ENCODE measurements around the gene LIMS2. TPM values are rescaled to one million over a fixed set of nuclear protein-coding genes. Genes with fewer than 3 reads are reported as not detected.

The LIMS2 gene
- total RNA-seq, 2 experiments from 2014 or later: 6.1 to 7.0 TPM

- H3K4me3 ChIP-seq (ENCODE audit: low read length): no peak overlapping the region
- H3K4me3 Mint-ChIP-seq: no peak overlapping the region
- intact Hi-C loops (cut with DNase I, micrococcal nuclease): no loop called here
- peaks cover 21% of the 10 kb centered on the region for H3K4me1 Mint-ChIP-seq (ENCODE audit: low read depth)
- no peaks in the 10 kb centered on the region for H3K27me3 Mint-ChIP-seq
- POLR2A ChIA-PET: no interaction called here
- H3K27me3 ChIP-seq (ENCODE audit: control insufficient read depth in 1 of 2, insufficient read depth in 2 of 2, low read length in 2 of 2): no peaks in the 10 kb centered on the region
- no peak for ATAC-seq (ENCODE audit: poor library complexity)
- no peaks in the 10 kb centered on the region for H3K9me3 ChIP-seq (ENCODE audit: control insufficient read depth in 1 of 2, insufficient read depth in 1 of 2, low read length in 2 of 2)
- TF ChIP-seq CTCF (IDR thresholded peaks at IDR 0.05): no peak
- no peak overlapping the region for H3K27ac ChIP-seq (ENCODE audit: low read depth in 1 of 2, low read length in 2 of 2)
- no peak overlapping the region for H3K27ac Mint-ChIP-seq
- no peaks in the 10 kb centered on the region for H3K9me3 Mint-ChIP-seq
- peaks cover 11% of the 10 kb centered on the region for H3K4me1 ChIP-seq (ENCODE audit: insufficient read depth, low read length)
- CTCF ChIA-PET: interaction anchor here (2.4 kb wide), 1 partner anchor 61 kb away, joined by 9 read pairs; no protein-coding TSS in a partner anchor
- DNase-seq: no peak
- H3K36me3 Mint-ChIP-seq (ENCODE audit: low read depth): no peaks in the 10 kb centered on the region
- H3K36me3 ChIP-seq (ENCODE audit: insufficient read depth, low read length): no peaks in the 10 kb centered on the region
These were observed 22.5 kb downstream of the LIMS2 start for GRCh38 chr2:127652786-127653357.

DNA sequence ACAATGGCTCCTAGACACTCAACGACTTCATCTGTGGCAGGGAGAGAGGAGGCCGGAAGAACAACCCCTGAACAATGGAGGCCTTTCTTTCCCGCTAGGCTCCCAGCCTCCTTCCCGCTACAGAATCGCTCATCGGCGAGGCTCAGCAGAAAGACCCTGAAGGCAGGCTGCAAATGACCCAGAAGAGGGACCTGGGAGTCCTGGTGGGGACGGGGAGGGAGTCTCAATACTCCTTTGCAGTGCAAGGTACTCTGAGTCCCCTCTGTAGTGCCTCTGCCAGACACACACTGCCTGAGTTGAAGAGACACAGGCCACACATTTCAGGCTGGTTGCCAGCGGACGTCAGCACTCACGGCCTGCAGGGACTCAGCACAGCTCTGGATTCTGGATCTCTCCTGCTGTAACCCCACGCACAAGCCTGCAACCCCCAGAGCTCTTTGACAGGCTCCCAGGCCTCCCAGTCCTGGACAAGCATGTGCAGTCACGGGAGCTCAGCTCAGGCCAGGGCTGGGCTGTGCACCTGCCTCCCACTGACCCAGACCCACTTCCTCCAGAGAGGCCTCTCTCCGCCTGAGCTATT, 23.3 kb downstream of the LIMS2 start:
- Histone ChIP-seq H3K27me3 (ENCODE audit: control insufficient read depth in 1 of 2, insufficient read depth in 2 of 2, low read length in 2 of 2) (no peaks in the 10 kb centered on the region), H3K4me3 (ENCODE audit: low read length) (no peak overlapping the region), H3K27ac (ENCODE audit: low read depth in 1 of 2, low read length in 2 of 2) (no peak overlapping the region), H3K4me1 (ENCODE audit: insufficient read depth, low read length) (peaks cover 11% of the 10 kb centered on the region), H3K36me3 (ENCODE audit: insufficient read depth, low read length) (no peaks in the 10 kb centered on the region), H3K9me3 (ENCODE audit: control insufficient read depth in 1 of 2, insufficient read depth in 1 of 2, low read length in 2 of 2) (no peaks in the 10 kb centered on the region)
- POLR2A ChIA-PET: no interaction called here
- CTCF ChIA-PET: interaction anchor here (2.4 kb wide), 1 partner anchor 60 kb away, joined by 9 read pairs; no protein-coding TSS in a partner anchor
- H3K27ac Mint-ChIP-seq: no peak overlapping the region
- no peaks in the 10 kb centered on the region for H3K27me3 Mint-ChIP-seq
- no peak for TF ChIP-seq CTCF (IDR thresholded peaks at IDR 0.05)
- intact Hi-C loops (cut with DNase I, micrococcal nuclease): no loop called here
- DNase-seq (no peak), ATAC-seq (ENCODE audit: poor library complexity) (no peak)
- H3K4me3 Mint-ChIP-seq: no peak overlapping the region
- H3K9me3 Mint-ChIP-seq: no peaks in the 10 kb centered on the region
- peaks cover 25% of the 10 kb centered on the region for H3K4me1 Mint-ChIP-seq (ENCODE audit: low read depth)
- no peaks in the 10 kb centered on the region for H3K36me3 Mint-ChIP-seq (ENCODE audit: low read depth)

DNA sequence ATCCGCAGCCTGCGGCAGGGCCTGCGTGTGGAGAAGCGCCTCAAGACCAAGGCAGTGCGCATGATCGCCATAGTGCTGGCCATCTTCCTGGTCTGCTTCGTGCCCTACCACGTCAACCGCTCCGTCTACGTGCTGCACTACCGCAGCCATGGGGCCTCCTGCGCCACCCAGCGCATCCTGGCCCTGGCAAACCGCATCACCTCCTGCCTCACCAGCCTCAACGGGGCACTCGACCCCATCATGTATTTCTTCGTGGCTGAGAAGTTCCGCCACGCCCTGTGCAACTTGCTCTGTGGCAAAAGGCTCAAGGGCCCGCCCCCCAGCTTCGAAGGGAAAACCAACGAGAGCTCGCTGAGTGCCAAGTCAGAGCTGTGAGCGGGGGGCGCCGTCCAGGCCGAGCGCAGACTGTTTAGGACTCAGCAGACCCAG, 23.9 kb downstream of the LIMS2 start:
- intact Hi-C loops (cut with DNase I, micrococcal nuclease): no loop called here
- H3K4me1 ChIP-seq (ENCODE audit: insufficient read depth, low read length): peaks cover 17% of the 10 kb centered on the region
- H3K4me3 ChIP-seq (ENCODE audit: low read length): no peak overlapping the region
- Mint-ChIP-seq H3K4me3 (no peak overlapping the region), H3K36me3 (ENCODE audit: low read depth) (no peaks in the 10 kb centered on the region), H3K9me3 (no peaks in the 10 kb centered on the region), H3K27ac (no peak overlapping the region), H3K27me3 (no peaks in the 10 kb centered on the region), H3K4me1 (ENCODE audit: low read depth) (peaks cover 30% of the 10 kb centered on the region)
- TF ChIP-seq CTCF (IDR thresholded peaks at IDR 0.05): no peak
- no peaks in the 10 kb centered on the region for H3K36me3 ChIP-seq (ENCODE audit: insufficient read depth, low read length)
- POLR2A ChIA-PET: no interaction called here
- CTCF ChIA-PET: interaction anchor here (5.0 kb wide), 1 partner anchor 60 kb away, joined by 78 read pairs; no protein-coding TSS in a partner anchor
- no peaks in the 10 kb centered on the region for H3K9me3 ChIP-seq (ENCODE audit: control insufficient read depth in 1 of 2, insufficient read depth in 1 of 2, low read length in 2 of 2)
- H3K27me3 ChIP-seq (ENCODE audit: control insufficient read depth in 1 of 2, insufficient read depth in 2 of 2, low read length in 2 of 2): no peaks in the 10 kb centered on the region
- DNase-seq: no peak
- ATAC-seq (ENCODE audit: poor library complexity): no peak
- no peak overlapping the region for H3K27ac ChIP-seq (ENCODE audit: low read depth in 1 of 2, low read length in 2 of 2)
